ENCODE data around the gene BTBD7.

GRCh38 chr14:93268406-93268805 lies 64.4 kb downstream of the BTBD7 start:
- TF ChIP-seq, protein P1, sequence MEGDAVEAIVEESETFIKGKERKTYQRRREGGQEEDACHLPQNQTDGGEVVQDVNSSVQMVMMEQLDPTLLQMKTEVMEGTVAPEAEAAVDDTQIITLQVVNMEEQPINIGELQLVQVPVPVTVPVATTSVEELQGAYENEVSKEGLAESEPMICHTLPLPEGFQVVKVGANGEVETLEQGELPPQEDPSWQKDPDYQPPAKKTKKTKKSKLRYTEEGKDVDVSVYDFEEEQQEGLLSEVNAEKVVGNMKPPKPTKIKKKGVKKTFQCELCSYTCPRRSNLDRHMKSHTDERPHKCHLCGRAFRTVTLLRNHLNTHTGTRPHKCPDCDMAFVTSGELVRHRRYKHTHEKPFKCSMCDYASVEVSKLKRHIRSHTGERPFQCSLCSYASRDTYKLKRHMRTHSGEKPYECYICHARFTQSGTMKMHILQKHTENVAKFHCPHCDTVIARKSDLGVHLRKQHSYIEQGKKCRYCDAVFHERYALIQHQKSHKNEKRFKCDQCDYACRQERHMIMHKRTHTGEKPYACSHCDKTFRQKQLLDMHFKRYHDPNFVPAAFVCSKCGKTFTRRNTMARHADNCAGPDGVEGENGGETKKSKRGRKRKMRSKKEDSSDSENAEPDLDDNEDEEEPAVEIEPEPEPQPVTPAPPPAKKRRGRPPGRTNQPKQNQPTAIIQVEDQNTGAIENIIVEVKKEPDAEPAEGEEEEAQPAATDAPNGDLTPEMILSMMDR (IDR thresholded peaks at IDR 0.05; ENCODE audit: extremely low read depth in 1 of 2, insufficient read depth in 1 of 2, low read depth in 1 of 2, low read length in 2 of 2): no peak
- no peak for TF ChIP-seq POLR2A (IDR thresholded peaks at IDR 0.05; ENCODE audit: low read depth, low read length)
- TF ChIP-seq POLR2AphosphoS5 (IDR thresholded peaks at IDR 0.05; ENCODE audit: insufficient read depth, low read depth, low read length): no peak
- no peak for TF ChIP-seq EZH2 (IDR thresholded peaks at IDR 0.05; ENCODE audit: borderline replicate concordance, low read depth, low read length, severe bottlenecking)
- TF ChIP-seq FOS (IDR thresholded peaks at IDR 0.05; ENCODE audit: borderline replicate concordance, insufficient read depth, low read length): no peak
- TF ChIP-seq JUN (IDR thresholded peaks at IDR 0.05; ENCODE audit: borderline replicate concordance, insufficient read depth, insufficient read length, low read depth): no peak

Measured in endothelial cell of umbilical vein (primary cell).